Neural crest cell (in vitro differentiated cells): ENCODE measurements around the gene DCAF5. TPM values are rescaled to one million over a fixed set of nuclear protein-coding genes. Genes with fewer than 3 reads are reported as not detected.

ENCODE experiments used
- DNase-seq: peaks from one replicate; pipeline ENCODE4 v3.0.0; 2021; ENCODE audit warnings: low read depth, mixed read lengths, low spot score
- H3K27ac Mint-ChIP-seq: one replicate; pipeline ENCODE4 v1.8.0; 2021; ENCODE audit warnings: mild to moderate bottlenecking, mixed read lengths; ENCODE audit not compliant: unreplicated experiment
- H3K27me3 Mint-ChIP-seq: 2 replicates; pipeline ENCODE4 v1.8.0; 2021; ENCODE audit warnings: low read depth, mild to moderate bottlenecking, mixed read lengths
- H3K36me3 Mint-ChIP-seq: 2 replicates; pipeline ENCODE4 v1.8.0; 2021; ENCODE audit warnings: low read depth, mild to moderate bottlenecking, mixed read lengths
- H3K4me1 Mint-ChIP-seq: 2 replicates; pipeline ENCODE4 v1.8.0; 2021; ENCODE audit warnings: mixed read lengths
- H3K4me3 Mint-ChIP-seq: one replicate; pipeline ENCODE4 v1.8.0; 2021; ENCODE audit warnings: mild to moderate bottlenecking, mixed read lengths
- H3K9me3 Mint-ChIP-seq: 2 replicates; pipeline ENCODE4 v1.8.0; 2021; ENCODE audit warnings: mixed read lengths
- total RNA-seq: library from RNA; stranded (reverse); gene quantifications from 2 replicates; pipeline ENCODE4 v1.2.1, GENCODE V29; 2021
- TF ChIP-seq, protein P1 (sequence below): fragments of 200-600 bp; sonication (generic); conservative IDR thresholded peaks from 2 replicates; pipeline ENCODE4 v1.5.0; 2021; ENCODE audit warnings: antibody characterized with exemption, mild to moderate bottlenecking

DCAF5 gene
- total RNA-seq, 1 donor from 2014 or later: 46.7 TPM

DNA sequence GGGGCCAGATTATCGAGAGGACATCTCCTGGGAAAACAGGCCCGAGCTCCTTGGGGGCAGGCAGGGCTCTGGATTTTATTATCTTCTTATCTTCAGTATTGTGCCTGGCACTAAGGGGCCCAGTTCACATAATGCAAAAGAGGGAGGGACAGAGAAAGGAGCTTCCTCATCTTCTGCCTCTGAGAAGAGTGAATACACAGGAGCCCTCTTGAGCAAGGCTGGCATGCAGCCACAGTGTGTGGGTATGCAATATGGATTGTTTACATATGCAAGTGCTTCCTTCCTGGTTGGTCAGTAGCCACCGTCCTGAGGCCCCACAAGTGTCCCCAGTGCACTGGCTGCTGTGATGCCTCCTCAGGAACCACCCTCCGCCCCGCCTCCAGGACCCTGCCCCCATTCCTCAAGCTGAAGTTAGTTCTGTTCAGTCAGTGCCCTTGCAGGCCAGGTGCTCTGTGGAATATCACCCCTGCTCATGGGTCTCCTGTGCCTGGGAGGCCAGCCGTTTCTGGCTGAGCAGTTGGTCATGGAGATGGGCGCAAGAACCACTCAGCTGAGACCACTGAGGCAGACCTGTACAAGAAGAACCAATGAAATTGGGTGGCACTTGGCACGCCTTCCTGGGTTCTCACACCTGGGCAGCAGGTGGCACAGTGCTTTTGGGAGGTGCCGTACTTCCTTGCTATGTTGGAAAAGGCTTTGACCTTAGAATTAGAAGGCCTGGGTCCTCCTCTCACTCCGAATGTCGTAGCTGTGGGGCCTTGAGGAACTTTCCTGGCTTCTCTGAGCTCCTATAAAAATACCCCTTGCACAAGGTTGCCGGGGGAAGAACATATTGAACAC, 138.8 kb downstream of the DCAF5 start:
- Mint-ChIP-seq H3K9me3 (no peaks in the 10 kb centered on the region), H3K36me3 (no peaks in the 10 kb centered on the region), H3K4me1 (no peaks in the 10 kb centered on the region), H3K4me3 (no peak overlapping the region), H3K27me3 (no peaks in the 10 kb centered on the region), H3K27ac (no peak overlapping the region)
- no peak for DNase-seq
- TF ChIP-seq, protein P1, sequence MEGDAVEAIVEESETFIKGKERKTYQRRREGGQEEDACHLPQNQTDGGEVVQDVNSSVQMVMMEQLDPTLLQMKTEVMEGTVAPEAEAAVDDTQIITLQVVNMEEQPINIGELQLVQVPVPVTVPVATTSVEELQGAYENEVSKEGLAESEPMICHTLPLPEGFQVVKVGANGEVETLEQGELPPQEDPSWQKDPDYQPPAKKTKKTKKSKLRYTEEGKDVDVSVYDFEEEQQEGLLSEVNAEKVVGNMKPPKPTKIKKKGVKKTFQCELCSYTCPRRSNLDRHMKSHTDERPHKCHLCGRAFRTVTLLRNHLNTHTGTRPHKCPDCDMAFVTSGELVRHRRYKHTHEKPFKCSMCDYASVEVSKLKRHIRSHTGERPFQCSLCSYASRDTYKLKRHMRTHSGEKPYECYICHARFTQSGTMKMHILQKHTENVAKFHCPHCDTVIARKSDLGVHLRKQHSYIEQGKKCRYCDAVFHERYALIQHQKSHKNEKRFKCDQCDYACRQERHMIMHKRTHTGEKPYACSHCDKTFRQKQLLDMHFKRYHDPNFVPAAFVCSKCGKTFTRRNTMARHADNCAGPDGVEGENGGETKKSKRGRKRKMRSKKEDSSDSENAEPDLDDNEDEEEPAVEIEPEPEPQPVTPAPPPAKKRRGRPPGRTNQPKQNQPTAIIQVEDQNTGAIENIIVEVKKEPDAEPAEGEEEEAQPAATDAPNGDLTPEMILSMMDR: no peak

DNA sequence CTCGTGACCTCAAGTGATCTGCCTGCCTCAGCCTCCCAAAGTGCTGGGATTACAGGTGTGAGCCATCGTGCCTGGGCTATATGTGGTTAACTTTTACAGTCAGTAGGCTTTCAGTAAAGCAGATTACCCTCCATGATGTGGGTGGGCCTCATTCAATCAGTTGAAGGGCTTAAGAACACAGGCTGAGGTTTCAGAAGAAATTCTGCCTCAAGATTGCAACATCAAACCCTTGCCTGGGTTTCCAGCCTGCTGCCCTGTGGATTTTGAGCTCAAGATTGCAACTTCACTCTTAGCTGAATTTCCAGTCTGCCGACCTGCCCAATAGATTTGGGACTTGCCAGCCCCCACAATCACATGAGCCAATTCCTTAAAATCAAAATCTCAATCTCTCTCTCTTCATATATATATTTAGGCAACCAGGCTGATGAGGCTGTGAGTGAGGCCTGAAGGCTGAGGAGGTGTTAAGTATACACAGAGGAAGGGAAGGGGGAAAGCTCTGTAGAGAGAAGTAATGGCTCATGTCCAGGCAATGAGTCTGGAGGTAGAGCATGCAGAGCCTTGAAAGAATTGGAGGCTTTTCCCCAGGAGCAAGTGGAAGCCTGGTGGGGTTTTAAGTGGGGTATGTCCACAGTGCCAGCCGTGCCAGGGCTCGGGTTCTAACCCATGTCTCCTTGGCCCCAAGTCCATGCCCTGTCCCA, 140.5 kb downstream of the DCAF5 start:
- Mint-ChIP-seq H3K36me3 (no peaks in the 10 kb centered on the region), H3K9me3 (no peaks in the 10 kb centered on the region), H3K27ac (no peak overlapping the region), H3K4me3 (no peak overlapping the region), H3K27me3 (no peaks in the 10 kb centered on the region), H3K4me1 (no peaks in the 10 kb centered on the region)
- DNase-seq: no peak
- TF ChIP-seq, protein P1: no peak

DNA sequence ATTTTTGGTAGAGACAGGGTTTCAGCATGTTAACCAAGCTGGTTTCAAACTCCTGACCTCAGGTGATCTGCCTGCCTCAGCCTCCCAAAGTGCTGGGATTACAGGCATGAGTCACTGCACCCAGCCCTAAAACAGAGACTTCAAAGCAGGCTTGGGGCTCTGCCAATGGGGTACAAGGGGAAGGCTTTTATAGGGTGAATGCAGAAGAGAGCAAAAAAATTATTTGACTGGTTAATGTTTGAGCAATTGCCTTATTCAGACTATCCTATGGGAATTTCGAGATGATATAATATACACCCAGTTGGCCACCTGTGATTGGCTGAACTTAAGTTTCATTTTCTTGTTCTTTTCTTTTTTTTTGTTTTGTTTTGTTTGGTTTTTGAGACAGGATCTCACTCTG, 142.3 kb downstream of the DCAF5 start:
- H3K9me3 Mint-ChIP-seq: no peaks in the 10 kb centered on the region
- no peaks in the 10 kb centered on the region for H3K36me3 Mint-ChIP-seq
- H3K4me1 Mint-ChIP-seq: peaks cover 2% of the 10 kb centered on the region
- H3K27ac Mint-ChIP-seq: no peak overlapping the region
- no peak overlapping the region for H3K4me3 Mint-ChIP-seq
- TF ChIP-seq, protein P1: no peak
- no peak for DNase-seq
- H3K27me3 Mint-ChIP-seq: no peaks in the 10 kb centered on the region

DNA sequence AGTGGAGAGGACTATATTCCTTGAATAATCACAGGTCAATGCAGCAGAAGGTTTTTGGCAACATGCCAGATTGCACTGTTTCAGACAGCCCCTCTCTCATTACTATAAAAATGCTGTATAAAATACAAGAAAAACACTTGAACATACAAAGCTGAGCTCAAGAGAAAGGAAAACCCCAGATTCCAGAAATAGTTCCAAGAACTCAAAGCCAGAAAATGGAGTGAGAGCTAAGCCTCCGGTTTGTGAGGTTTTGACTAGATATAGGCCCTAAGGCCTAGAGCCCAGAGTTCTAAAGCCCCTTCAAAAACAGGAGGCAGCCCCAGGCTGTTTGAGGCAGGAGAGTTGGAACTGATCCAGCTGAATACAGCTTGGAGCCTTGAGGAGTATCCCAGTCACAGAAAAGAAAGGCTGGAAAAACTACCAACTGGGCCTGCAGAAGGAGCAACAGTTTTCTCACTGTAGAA, 144.5 kb downstream of the DCAF5 start:
- Mint-ChIP-seq H3K9me3 (no peaks in the 10 kb centered on the region), H3K27ac (no peak overlapping the region), H3K4me3 (no peak overlapping the region)

DNA sequence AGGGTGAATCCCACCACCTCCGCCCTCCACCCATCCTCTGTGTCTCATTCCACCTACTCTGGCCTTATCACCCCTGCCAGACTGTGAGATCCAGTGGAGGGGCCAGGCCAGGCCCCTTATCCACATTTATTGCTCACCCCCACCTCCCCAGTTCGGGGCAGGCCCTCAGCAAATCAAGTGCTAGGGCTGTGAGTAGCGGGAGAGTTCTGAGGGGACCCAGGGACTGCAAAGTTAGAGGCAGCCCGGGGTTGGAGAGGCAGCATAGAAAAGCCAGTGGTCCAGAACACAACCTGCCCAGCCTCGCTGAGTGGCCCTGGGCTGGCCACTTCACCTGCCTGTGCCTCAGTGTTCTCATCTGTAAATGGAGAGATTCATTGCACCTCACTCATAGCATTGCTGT, 146.6 kb downstream of the DCAF5 start:
- Mint-ChIP-seq H3K4me3 (no peak overlapping the region), H3K4me1 (peaks cover 10% of the 10 kb centered on the region), H3K9me3 (peaks cover 4% of the 10 kb centered on the region), H3K36me3 (no peaks in the 10 kb centered on the region), H3K27me3 (no peaks in the 10 kb centered on the region), H3K27ac (no peak overlapping the region)
- no peak for DNase-seq
- TF ChIP-seq, protein P1: no peak

More for the DNA sequence above, 144.5 kb downstream of the DCAF5 start:
- DNase-seq: no peak
- TF ChIP-seq, protein P1: no peak
- H3K27me3 Mint-ChIP-seq: no peaks in the 10 kb centered on the region
- no peaks in the 10 kb centered on the region for H3K36me3 Mint-ChIP-seq
- peaks cover 10% of the 10 kb centered on the region for H3K4me1 Mint-ChIP-seq
